ENCODE data around the gene RUNDC3A.
"Not testable (repeated sequence)": the region's sequence is repeated elsewhere in the genome, so short reads cannot be mapped to it uniquely, and the experiment has no call there.

Gene RUNDC3A

GRCh38 chr17:44324092-44324570, 15.7 kb downstream of the RUNDC3A start:
- H3K27me3 ChIP-seq (ENCODE audit: insufficient read depth, low read length): peaks cover 17% of the 10 kb centered on the region
- H3K36me3 ChIP-seq (ENCODE audit: insufficient read depth, low read depth, low read length): peaks cover 33% of the 10 kb centered on the region
- no peaks in the 10 kb centered on the region for H3K4me1 ChIP-seq (ENCODE audit: insufficient read depth, low read length)
- peak overlapping the region; percentile 85 for H3K9ac ChIP-seq (ENCODE audit: low read depth, low read length)
- H3K4me3 ChIP-seq (ENCODE audit: low read length): peak overlapping the region; percentile 89
- H3K9me3 ChIP-seq (ENCODE audit: insufficient read depth, low read depth, low read length): no peaks in the 10 kb centered on the region
- no peak overlapping the region for H3K27ac ChIP-seq (ENCODE audit: low read length)

DNA sequence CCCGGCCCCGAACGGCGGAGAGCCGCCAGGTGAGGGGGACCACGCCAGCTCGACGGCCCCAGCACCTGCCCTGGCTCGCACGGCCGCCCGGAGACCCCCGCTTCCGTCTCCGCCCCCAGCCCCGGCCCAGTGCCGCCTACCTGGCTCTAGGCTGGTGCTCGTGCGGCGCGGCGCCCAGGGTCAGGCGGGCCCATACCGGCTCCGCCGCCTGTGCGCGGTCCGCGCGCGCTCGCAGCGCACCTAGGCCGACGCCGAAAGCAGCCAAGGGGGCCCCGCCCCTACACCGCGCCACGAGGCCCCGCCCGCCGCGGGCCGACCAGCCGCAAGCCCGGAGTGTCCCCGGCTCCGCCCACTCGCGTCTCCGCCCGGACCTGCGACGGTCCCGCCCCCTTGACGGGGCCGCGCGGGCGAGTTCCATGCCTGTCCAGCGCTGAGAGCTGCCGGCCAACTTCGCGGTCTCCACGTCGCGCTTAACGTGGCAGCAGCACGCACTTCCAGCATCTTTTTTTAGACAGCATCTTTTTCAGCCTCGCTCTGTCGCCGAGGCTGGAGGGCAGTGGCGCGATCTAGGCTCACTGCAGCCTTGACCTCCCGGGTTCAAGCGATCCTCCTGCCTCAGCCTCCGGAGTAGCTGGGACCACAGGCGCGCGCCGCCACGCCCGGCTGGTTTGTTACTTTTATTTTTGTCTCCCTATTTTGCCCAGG, 16.3 kb downstream of the RUNDC3A start, which contains the start of gene SLC25A39:
Gene SLC25A39, minus strand, starts transcription at position 253 of the 705 bp plus-strand sequence. CDS start 1,261 bp downstream, outside the sequence.
- Histone ChIP-seq H3K9ac (ENCODE audit: low read depth, low read length) (peak within 1 kb of the TSS; percentile 85), H3K27me3 (ENCODE audit: insufficient read depth, low read length) (peaks cover 17% of the 10 kb centered on the region), H3K4me3 (ENCODE audit: low read length) (peak within 1 kb of the TSS; percentile 89)

DNA sequence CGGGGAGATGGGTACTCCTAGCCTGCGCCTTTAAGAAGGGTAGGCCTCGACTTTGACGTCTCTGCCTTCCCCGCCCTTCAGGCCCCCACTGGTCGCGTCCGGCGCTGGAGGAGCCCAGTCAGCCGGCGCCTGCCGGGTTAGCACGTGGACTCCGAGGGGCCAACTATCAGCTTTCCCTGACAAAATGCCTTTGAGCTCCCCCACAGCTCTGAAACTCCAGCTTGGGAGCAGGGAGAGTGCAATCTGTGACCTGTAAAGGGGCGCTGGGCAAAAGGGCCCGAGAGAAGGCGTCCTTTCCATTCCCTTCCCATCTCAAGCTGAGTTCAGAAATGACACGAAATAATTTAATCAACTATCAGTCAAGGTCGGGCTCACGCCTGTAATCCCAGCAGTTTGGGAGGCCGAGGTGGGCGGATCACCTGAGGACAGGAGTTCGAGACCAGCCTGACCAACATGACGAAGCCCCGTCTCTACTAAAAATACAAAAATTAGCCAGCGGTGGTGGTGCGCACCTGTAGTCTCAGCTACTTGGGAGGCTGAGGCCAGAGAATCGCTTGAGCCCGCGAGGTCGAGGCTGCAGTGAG, 18.6 kb downstream of the RUNDC3A start:
- Histone ChIP-seq H3K4me3 (ENCODE audit: low read length) (no peak overlapping the region), H3K27me3 (ENCODE audit: insufficient read depth, low read length) (peaks cover 17% of the 10 kb centered on the region), H3K36me3 (ENCODE audit: insufficient read depth, low read depth, low read length) (peaks cover 6% of the 10 kb centered on the region), H3K9me3 (ENCODE audit: insufficient read depth, low read depth, low read length) (no peaks in the 10 kb centered on the region), H3K9ac (ENCODE audit: low read depth, low read length) (no peak overlapping the region), H3K4me1 (ENCODE audit: insufficient read depth, low read length) (no peaks in the 10 kb centered on the region), H3K27ac (ENCODE audit: low read length) (no peak overlapping the region)

More for the DNA sequence above, 16.3 kb downstream of the RUNDC3A start, which contains the start of gene SLC25A39:
- Histone ChIP-seq H3K27ac (ENCODE audit: low read length) (no peak within 1 kb of the TSS), H3K9me3 (ENCODE audit: insufficient read depth, low read depth, low read length) (no peaks in the 10 kb centered on the region), H3K4me1 (ENCODE audit: insufficient read depth, low read length) (no peaks in the 10 kb centered on the region), H3K36me3 (ENCODE audit: insufficient read depth, low read depth, low read length) (peaks cover 28% of the 10 kb centered on the region)

- no peak overlapping the region for H3K4me3 ChIP-seq (ENCODE audit: low read length)
- H3K27ac ChIP-seq (ENCODE audit: low read length): no peak overlapping the region
- H3K4me1 ChIP-seq (ENCODE audit: insufficient read depth, low read length): no peaks in the 10 kb centered on the region
These were observed 19.5 kb downstream of the RUNDC3A start for GRCh38 chr17:44327715-44328449.

DNA sequence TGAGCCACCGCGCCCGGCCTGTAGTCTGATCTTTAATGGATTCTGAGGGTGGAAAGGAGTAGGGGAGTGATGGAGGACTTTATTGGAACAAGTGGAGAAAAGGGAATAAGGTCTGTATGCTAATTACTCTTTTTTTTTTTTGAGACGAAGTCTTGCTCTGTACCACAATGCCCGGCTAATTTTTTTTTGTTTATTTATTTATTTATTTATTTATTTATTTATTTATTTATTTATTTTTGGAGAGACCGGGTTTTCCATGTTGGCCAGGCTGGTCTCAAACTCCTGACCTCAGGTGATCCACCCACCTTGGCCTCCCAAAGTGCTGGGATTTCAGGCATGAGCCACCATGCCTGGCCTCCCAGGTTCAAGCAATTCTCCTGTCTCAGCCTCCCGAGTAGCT, 21.1 kb downstream of the RUNDC3A start:
- not testable (repeated sequence) for H3K4me3 ChIP-seq (ENCODE audit: low read length); H3K27ac ChIP-seq (ENCODE audit: low read length); H3K9ac ChIP-seq (ENCODE audit: low read depth, low read length); H3K36me3 ChIP-seq (ENCODE audit: insufficient read depth, low read depth, low read length); H3K9me3 ChIP-seq (ENCODE audit: insufficient read depth, low read depth, low read length); H3K4me1 ChIP-seq (ENCODE audit: insufficient read depth, low read length)
- peaks cover 17% of the 10 kb centered on the region for H3K27me3 ChIP-seq (ENCODE audit: insufficient read depth, low read length)

More at GRCh38 chr17:44327715-44328449, 19.5 kb downstream of the RUNDC3A start:
- Histone ChIP-seq H3K27me3 (ENCODE audit: insufficient read depth, low read length) (peaks cover 17% of the 10 kb centered on the region), H3K9me3 (ENCODE audit: insufficient read depth, low read depth, low read length) (no peaks in the 10 kb centered on the region), H3K9ac (ENCODE audit: low read depth, low read length) (no peak overlapping the region), H3K36me3 (ENCODE audit: insufficient read depth, low read depth, low read length) (no peaks in the 10 kb centered on the region)

DNA sequence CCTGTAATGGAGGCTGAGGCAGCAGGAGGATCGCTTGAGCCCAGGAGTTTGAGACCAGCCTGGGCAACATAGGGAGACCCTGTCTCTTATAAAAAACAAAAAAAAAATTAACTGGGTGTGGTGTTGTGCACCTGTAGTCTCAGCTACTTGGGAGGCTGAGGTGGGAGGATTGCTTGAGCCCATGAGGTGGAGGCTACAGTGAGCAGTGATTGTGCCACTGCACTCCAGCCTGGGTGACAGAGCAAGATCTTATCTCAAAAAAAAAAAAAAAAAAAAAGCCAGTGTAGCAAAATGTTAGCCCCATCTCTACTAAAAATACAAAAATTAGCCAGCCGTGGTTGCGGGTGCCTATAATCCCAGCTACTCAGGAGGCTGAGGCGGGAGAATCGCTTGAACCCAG, 21.9 kb downstream of the RUNDC3A start:
- H3K36me3 ChIP-seq (ENCODE audit: insufficient read depth, low read depth, low read length); H3K9ac ChIP-seq (ENCODE audit: low read depth, low read length); H3K27ac ChIP-seq (ENCODE audit: low read length); H3K9me3 ChIP-seq (ENCODE audit: insufficient read depth, low read depth, low read length); H3K4me3 ChIP-seq (ENCODE audit: low read length); H3K4me1 ChIP-seq (ENCODE audit: insufficient read depth, low read length): not testable (repeated sequence)
- peaks cover 12% of the 10 kb centered on the region for H3K27me3 ChIP-seq (ENCODE audit: insufficient read depth, low read length)

- Histone ChIP-seq H3K27ac (ENCODE audit: low read length) (no peak overlapping the region), H3K4me3 (ENCODE audit: low read length) (no peak overlapping the region), H3K9me3 (ENCODE audit: insufficient read depth, low read depth, low read length) (no peaks in the 10 kb centered on the region)
These were observed 22.9 kb downstream of the RUNDC3A start for GRCh38 chr17:44331249-44331760.

GRCh38 chr17:44333371-44333770, 25.0 kb downstream of the RUNDC3A start:
- no peaks in the 10 kb centered on the region for H3K27me3 ChIP-seq (ENCODE audit: insufficient read depth, low read length)
- H3K27ac ChIP-seq (ENCODE audit: low read length): no peak overlapping the region
- no peaks in the 10 kb centered on the region for H3K4me1 ChIP-seq (ENCODE audit: insufficient read depth, low read length)

More at GRCh38 chr17:44331249-44331760, 22.9 kb downstream of the RUNDC3A start:
- Histone ChIP-seq H3K27me3 (ENCODE audit: insufficient read depth, low read length) (peaks cover 1% of the 10 kb centered on the region; the same call in 1 of the 2 replicates), H3K36me3 (ENCODE audit: insufficient read depth, low read depth, low read length) (no peaks in the 10 kb centered on the region), H3K9ac (ENCODE audit: low read depth, low read length) (no peak overlapping the region), H3K4me1 (ENCODE audit: insufficient read depth, low read length) (no peaks in the 10 kb centered on the region)

GRCh38 chr17:44334315-44334714, 25.9 kb downstream of the RUNDC3A start:
- Histone ChIP-seq H3K4me3 (ENCODE audit: low read length) (no peak overlapping the region), H3K4me1 (ENCODE audit: insufficient read depth, low read length) (no peaks in the 10 kb centered on the region)

More at GRCh38 chr17:44333371-44333770, 25.0 kb downstream of the RUNDC3A start:
- no peak overlapping the region for H3K9ac ChIP-seq (ENCODE audit: low read depth, low read length)
- no peaks in the 10 kb centered on the region for H3K36me3 ChIP-seq (ENCODE audit: insufficient read depth, low read depth, low read length)
- no peak overlapping the region for H3K4me3 ChIP-seq (ENCODE audit: low read length)
- no peaks in the 10 kb centered on the region for H3K9me3 ChIP-seq (ENCODE audit: insufficient read depth, low read depth, low read length)

GRCh38 chr17:44334727-44335126, 26.3 kb downstream of the RUNDC3A start:
- Histone ChIP-seq H3K36me3 (ENCODE audit: insufficient read depth, low read depth, low read length) (no peaks in the 10 kb centered on the region), H3K27me3 (ENCODE audit: insufficient read depth, low read length) (no peaks in the 10 kb centered on the region), H3K9ac (ENCODE audit: low read depth, low read length) (no peak overlapping the region), H3K27ac (ENCODE audit: low read length) (no peak overlapping the region), H3K4me3 (ENCODE audit: low read length) (no peak overlapping the region), H3K4me1 (ENCODE audit: insufficient read depth, low read length) (no peaks in the 10 kb centered on the region), H3K9me3 (ENCODE audit: insufficient read depth, low read depth, low read length) (no peaks in the 10 kb centered on the region)

More at GRCh38 chr17:44334315-44334714, 25.9 kb downstream of the RUNDC3A start:
- Histone ChIP-seq H3K9me3 (ENCODE audit: insufficient read depth, low read depth, low read length) (no peaks in the 10 kb centered on the region), H3K36me3 (ENCODE audit: insufficient read depth, low read depth, low read length) (no peaks in the 10 kb centered on the region), H3K27ac (ENCODE audit: low read length) (no peak overlapping the region), H3K27me3 (ENCODE audit: insufficient read depth, low read length) (no peaks in the 10 kb centered on the region), H3K9ac (ENCODE audit: low read depth, low read length) (no peak overlapping the region)

DNA sequence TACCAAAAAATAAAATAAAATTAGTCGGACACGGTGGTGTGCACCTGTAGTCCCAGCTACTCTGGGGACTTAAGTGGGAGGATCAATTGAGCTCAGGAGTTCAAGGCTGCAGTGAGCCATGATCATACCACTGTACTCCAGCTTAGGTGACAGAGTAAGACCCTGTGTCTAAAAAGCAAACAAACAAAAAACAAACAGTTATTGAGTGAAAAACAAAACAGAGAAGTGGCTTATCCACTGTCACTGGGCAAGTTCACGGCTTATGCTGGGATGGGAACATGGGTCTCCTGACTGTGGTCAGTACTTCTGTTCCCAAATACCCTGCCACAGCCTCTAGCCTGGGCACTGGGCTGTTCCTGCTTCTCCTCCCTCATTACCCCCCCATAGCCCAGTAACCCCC, 27.2 kb downstream of the RUNDC3A start:
- no peaks in the 10 kb centered on the region for H3K36me3 ChIP-seq (ENCODE audit: insufficient read depth, low read depth, low read length)
- H3K27me3 ChIP-seq (ENCODE audit: insufficient read depth, low read length): no peaks in the 10 kb centered on the region
- no peaks in the 10 kb centered on the region for H3K9me3 ChIP-seq (ENCODE audit: insufficient read depth, low read depth, low read length)
- no peak overlapping the region for H3K9ac ChIP-seq (ENCODE audit: low read depth, low read length)
- H3K4me1 ChIP-seq (ENCODE audit: insufficient read depth, low read length): no peaks in the 10 kb centered on the region
- no peak overlapping the region for H3K27ac ChIP-seq (ENCODE audit: low read length)
- H3K4me3 ChIP-seq (ENCODE audit: low read length): no peak overlapping the region
